A673 (cell line): ENCODE data around the gene PNPLA2. TPM values are rescaled to one million over a fixed set of nuclear protein-coding genes. Genes with fewer than 3 reads are reported as not detected.

Experiments
- BruUV-seq: library from RNA; stranded (reverse); fragments of 400-500 nt; replicated peaks from 2 replicates; lab custom pipeline; 2021; lab: Mats Ljungman, UMichigan
- CTCF ChIA-PET: fragments of 300-600 bp; sonication (Branson Sonifier 250); formaldehyde crosslinking; loops from one replicate; lab custom pipeline; 2022; ENCODE audit warnings: antibody characterized with exemption; lab: Charles Lee
- POLR2A ChIA-PET: fragments of 300-600 bp; sonication (Branson Sonifier 250); formaldehyde crosslinking; loops from one replicate; lab custom pipeline; 2022; ENCODE audit warnings: antibody characterized with exemption; ENCODE audit not compliant: low non-redundant PET; lab: Charles Lee
- DNase-seq: peaks from one replicate; pipeline ENCODE4 v3.0.0-alpha.2; 2015; ENCODE audit warnings: low spot score
- H3K27ac ChIP-seq: fragments of 200-600 bp; sonication (generic); 2 replicates; pipeline ENCODE4 v1.5.1; 2016; ENCODE audit warnings: mixed run types, low read depth, mild to moderate bottlenecking, mixed read lengths, antibody characterized with exemption, low read length; ENCODE audit not compliant: poor library complexity, severe bottlenecking
- H3K27me3 ChIP-seq: fragments of 200-600 bp; sonication (generic); replicated peaks from 2 replicates; pipeline ENCODE4 v1.6.1; 2017; ENCODE audit warnings: mixed run types, low read depth, mild to moderate bottlenecking, mixed read lengths, antibody characterized with exemption, low read length; ENCODE audit not compliant: insufficient read depth, poor library complexity
- H3K36me3 ChIP-seq: fragments of 200-600 bp; sonication (generic); 2 replicates; pipeline ENCODE4 v1.6.1; 2016; ENCODE audit warnings: mixed run types, mild to moderate bottlenecking, mixed read lengths, antibody characterized with exemption, low read length; ENCODE audit not compliant: insufficient read depth, poor library complexity, severe bottlenecking
- H3K4me1 ChIP-seq: fragments of 200-600 bp; sonication (generic); 2 replicates; pipeline ENCODE4 v1.6.1; 2017; ENCODE audit warnings: mixed run types, mild to moderate bottlenecking, mixed read lengths, antibody characterized with exemption, low read length; ENCODE audit not compliant: insufficient read depth, poor library complexity, severe bottlenecking
- H3K4me3 ChIP-seq: fragments of 200-600 bp; sonication (generic); 2 replicates; pipeline ENCODE4 v1.5.1; 2016; ENCODE audit warnings: low read depth, mixed run types, mild to moderate bottlenecking, mixed read lengths, low read length; ENCODE audit not compliant: poor library complexity, severe bottlenecking
- H3K9me3 ChIP-seq: fragments of 200-600 bp; sonication (generic); 2 replicates; pipeline ENCODE4 v1.6.1; 2016; ENCODE audit warnings: mixed run types, low read depth, mild to moderate bottlenecking, mixed read lengths, antibody characterized with exemption, low read length; ENCODE audit not compliant: poor library complexity, severe bottlenecking
- CTCF ChIP-seq: fragments of 300-800, 200-600 bp; sonication (generic); conservative IDR thresholded peaks from 2 replicates; pipeline ENCODE4 v1.5.1; 2017; ENCODE audit warnings: low read depth, mild to moderate bottlenecking, antibody characterized with exemption, low read length, moderate library complexity, mixed read lengths
- EZH2 ChIP-seq: fragments of 200-600 bp; sonication (generic); IDR thresholded peaks from 2 replicates; pipeline ENCODE4 v1.6.1; 2017; ENCODE audit warnings: borderline replicate concordance, low read depth, mild to moderate bottlenecking, mixed read lengths, antibody characterized with exemption, low read length; ENCODE audit not compliant: poor library complexity, severe bottlenecking
- intact Hi-C: fragments of 100-400 bp; cut with micrococcal nuclease; formaldehyde crosslinking; loops from one replicate; pipeline ENCODE4 v1.10.0; 2022; ENCODE audit not compliant: unreplicated experiment
- total RNA-seq: library from RNA; stranded (reverse); gene quantifications from 2 replicates; pipeline ENCODE4 v1.2.3, GENCODE V29; 2021

PNPLA2 gene
- total RNA-seq, 1 experiment from 2014 or later = 45.4 TPM

GRCh38 chr11:863023-863909 is 44.6 kb downstream of the PNPLA2 start:
- TF ChIP-seq EZH2 (no peak), CTCF (no peak)
- Histone ChIP-seq H3K4me1 (peaks cover 15% of the 10 kb centered on the region), H3K36me3 (no peaks in the 10 kb centered on the region), H3K27ac (no peak overlapping the region), H3K4me3 (no peak overlapping the region), H3K27me3 (no peaks in the 10 kb centered on the region), H3K9me3 (no peaks in the 10 kb centered on the region)
- no peak for DNase-seq
- intact Hi-C loops = no loop called here
- CTCF ChIA-PET = no interaction called here
- POLR2A ChIA-PET = no interaction called here
- no TSS peak for BruUV-seq

GRCh38 chr11:863910-864827 is 45.5 kb downstream of the PNPLA2 start:
- POLR2A ChIA-PET = no interaction called here
- peaks cover 15% of the 10 kb centered on the region for H3K4me1 ChIP-seq
- H3K9me3 ChIP-seq = no peaks in the 10 kb centered on the region
- H3K27ac ChIP-seq = no peak overlapping the region
- CTCF ChIA-PET = no interaction called here
- no peaks in the 10 kb centered on the region for H3K36me3 ChIP-seq
- H3K4me3 ChIP-seq = no peak overlapping the region
- intact Hi-C loops = no loop called here
- no peaks in the 10 kb centered on the region for H3K27me3 ChIP-seq
- no peak for DNase-seq
- BruUV-seq = no TSS peak
- TF ChIP-seq CTCF (no peak), EZH2 (no peak)

- Histone ChIP-seq H3K27ac (no peak overlapping the region), H3K4me3 (no peak overlapping the region), H3K4me1 (peaks cover 11% of the 10 kb centered on the region), H3K36me3 (no peaks in the 10 kb centered on the region), H3K27me3 (no peaks in the 10 kb centered on the region), H3K9me3 (no peaks in the 10 kb centered on the region)
- intact Hi-C loops = no loop called here
- ChIA-PET POLR2A (no interaction called here), CTCF (no interaction called here)
- BruUV-seq = no TSS peak
- DNase-seq = no peak
- TF ChIP-seq CTCF (no peak), EZH2 (no peak)
Measured at GRCh38 chr11:864898-865297, 46.2 kb downstream of the PNPLA2 start.
